ENCODE measurements around the gene COX4I2.

The COX4I2 gene

DNA sequence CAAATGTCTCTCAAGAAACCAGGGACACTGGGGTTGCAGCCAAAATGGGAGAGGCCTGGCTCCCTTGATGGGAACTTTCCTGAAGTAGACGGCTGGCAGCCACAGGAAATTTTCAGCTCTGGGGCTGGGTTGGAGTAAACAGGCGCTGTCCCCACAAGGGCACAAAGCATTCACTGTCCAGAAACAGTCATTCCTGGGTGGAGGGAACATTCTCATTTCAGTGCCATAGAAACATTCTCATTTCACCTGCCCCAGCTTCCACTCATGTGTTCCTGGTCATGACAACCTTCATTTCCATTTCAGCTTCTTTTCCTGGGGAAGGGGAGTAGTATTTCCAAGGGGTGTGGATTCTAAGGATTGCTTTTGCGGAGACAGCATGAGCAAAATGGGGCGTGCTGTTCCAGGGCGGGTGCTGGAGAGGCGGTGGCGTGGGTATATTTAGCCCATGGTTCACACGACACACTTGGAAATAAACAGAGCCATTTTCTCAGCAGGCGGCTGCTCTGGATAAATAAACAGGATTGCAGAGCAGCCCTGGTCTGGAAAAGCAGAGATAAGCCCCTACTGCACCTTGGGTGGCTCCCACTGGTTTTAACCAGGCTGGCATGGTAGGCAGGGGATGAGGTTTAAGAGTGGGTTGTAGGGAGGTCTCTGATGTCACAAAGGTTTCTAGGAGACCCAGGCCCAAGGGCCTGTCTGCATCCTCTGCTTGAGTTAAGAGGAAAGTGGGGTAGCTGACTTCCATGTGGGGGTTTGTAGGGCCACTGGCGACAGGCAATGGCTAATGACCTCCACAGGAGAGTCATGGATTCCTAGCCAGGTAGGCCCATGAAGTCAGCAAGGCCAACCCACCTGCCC is 32.9 kb downstream of the COX4I2 start:
- Histone ChIP-seq H3K4me3 (no peak overlapping the region), H3K27ac (peak overlapping the region in 16 of 21 experiments; percentile 23 to 89 (median 72))

DNA sequence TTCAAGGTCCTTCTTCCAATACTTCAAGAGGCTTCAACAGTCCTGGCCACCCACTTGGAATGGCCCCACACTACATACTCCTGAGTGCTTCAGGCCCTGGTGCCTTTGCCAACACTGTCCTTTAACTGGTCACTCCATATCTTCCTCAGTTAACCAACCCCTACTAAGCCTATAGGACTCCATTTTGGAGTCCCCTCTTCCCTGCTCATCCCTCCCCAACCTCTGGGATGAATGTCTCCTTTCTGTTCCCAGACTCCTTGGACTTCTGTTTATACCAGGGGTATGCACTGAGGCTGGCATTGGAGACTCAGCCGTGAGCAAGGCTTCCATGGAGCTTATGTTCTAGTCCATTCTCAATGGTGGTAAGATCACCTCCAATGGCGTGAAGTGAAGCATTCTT is 33.6 kb downstream of the COX4I2 start:
- Histone ChIP-seq H3K27ac (peak overlapping the region in 17 of 21 experiments; percentile 22 to 89 (median 70)), H3K4me3 (no peak overlapping the region)

DNA sequence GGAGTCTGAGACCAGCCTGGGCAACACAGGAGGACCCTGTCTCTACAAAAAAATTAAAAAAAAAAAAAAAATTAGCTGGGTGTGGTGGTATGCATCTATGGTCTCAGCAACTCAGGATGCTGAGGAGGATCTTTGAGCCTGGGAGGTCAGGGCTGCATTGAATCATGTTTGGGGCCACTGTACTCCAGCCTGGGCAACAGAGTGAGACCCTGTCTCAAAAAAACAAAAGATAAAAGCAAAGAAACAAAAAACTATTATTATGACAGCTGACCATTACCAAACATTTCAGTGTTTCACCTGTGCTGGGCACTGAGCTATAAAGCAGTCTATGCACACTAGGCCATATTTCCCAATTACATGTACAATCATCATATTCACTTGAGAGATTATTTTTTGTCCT is 35.7 kb downstream of the COX4I2 start:
- peak overlapping the region in 15 of 21 experiments; percentile 41 to 92 (median 78) for H3K27ac ChIP-seq
- H3K4me3 ChIP-seq: no peak overlapping the region

DNA sequence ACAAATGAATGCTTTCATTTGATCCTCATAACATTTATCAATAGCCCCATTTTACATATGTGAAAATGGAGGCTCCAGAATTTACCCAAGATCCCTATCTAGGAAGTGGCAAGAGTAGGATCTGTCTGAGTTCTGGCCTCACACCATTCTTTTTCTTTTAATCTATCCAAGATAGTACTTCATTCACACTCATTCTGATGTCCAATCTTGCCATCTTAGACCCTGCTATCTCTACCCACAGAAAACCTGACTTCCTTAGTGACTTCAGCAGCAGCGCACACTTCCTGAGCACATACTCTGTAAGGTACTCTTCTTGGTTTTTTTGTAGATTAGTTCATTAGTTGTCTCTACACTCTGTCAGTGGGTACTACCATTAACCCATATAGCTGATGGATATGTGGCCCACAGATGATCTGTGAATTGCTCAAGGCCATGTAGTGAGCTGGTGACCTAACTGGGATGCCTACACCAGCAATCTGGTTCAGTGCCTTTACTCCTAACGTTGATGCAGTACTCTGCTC is 36.3 kb downstream of the COX4I2 start:
- no peak overlapping the region for H3K4me3 ChIP-seq
- H3K27ac ChIP-seq: peak overlapping the region in 19 of 21 experiments; percentile 43 to 92 (median 78)

DNA sequence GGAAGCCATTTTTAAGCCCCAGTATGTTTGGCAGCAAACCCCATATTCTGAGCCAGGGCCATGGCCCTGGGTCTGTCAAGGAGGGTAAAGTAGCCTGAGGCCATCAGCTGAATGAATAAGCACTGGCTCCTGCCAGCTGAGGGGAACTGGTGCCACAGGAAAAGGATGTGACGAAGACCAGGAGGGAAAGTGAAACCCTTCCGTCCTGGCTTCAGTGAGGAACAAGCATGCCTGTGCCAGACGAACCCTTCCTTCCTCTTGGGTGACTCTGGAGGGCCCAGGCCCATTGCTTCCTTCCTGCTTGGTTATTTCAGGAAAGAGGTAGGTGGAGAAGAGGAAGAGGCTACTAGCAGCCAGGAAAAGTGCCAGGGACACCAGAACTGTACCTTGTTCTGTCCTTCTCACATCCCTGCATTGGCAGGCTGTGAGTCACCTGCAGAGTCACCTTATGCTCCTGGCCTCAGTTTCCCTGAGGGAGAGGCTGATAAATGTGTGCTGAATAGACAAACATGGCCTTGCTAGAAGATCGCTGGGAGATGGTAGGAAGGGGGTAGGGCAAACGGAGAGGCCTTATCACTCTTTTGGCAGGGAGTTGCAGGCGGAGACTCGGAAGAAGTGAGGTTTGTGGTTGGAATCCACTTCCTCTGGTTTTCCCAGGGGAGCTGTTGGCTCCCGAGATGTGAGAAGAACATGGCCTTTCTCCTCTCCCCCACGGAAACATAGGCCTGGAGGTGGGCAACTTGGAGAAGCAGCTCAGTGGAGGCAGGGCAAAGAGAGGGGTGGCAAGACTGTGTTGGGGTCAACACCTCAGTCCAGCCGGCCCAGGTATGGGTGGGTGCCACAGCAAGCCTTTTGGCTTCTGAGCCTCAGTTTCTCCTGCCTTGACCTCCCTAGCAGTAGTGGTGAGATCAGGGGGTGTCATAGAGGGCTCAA is 37.4 kb downstream of the COX4I2 start:
- Histone ChIP-seq H3K4me3 (peak overlapping the region in 4 of 7 experiments; percentile 5 to 21 (median 16)), H3K27ac (peak overlapping the region; percentile 22 to 92 (median 77))

DNA sequence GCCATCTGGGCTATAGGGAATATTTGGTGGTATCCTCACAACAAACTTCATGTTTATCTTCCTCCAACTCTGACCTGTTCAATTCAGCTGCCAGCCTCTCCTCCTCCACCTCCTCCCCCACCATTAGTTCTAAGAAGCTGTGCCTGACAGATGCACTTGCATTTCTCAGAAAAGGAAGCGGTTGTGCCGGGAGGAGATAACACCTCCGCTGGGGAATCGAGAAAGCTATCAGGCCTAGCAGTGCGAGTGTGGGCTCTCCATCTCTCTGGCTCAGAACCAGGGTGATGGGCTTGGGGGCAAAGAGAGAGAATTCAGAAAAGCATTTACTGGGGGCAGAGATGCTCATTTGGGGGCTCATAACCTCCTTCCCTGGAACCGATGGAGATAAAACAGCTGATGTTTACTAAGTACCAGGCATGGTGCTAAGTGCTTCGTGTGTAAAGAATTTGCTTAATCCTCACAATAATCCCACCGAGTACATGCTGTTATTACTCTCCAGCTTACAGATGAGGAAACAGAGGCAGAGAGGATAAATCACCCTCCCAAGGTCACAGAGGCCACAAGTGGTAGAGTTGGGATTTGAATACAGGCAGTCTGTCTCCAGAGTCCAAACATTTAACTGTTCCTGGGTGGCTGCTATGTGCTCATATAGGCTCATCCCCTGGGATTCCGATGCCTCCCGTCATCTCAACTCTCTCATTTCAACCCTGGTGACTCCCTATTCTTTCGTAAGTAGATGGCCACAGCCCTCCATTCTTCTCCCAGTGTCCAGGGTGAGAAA is 38.3 kb downstream of the COX4I2 start:
- Histone ChIP-seq H3K27ac (peak overlapping the region; percentile 22 to 92 (median 77)), H3K4me3 (peak overlapping the region in 2 of 7 experiments; percentile 5 to 21)

DNA sequence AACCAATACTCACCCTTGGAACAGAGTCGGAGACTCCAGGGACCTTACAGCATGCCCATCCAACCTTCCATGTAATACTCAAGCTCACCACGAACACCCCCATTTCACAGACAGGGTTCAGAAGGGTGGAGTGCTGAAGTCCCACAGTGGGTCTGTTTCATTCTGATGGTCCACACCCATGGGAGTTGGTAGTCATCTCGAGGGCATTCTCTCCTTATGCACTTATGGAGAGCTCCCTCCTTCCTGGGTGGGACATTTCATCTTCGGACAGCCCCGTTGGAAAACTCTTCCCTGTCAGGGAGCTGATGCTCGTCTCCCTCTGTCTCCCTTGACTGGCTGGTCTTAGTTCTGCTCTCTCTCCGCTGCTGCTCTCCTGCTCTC is 38.9 kb downstream of the COX4I2 start:
- H3K4me3 ChIP-seq: no peak overlapping the region
- peak overlapping the region in 19 of 21 experiments; percentile 22 to 92 (median 77) for H3K27ac ChIP-seq

DNA sequence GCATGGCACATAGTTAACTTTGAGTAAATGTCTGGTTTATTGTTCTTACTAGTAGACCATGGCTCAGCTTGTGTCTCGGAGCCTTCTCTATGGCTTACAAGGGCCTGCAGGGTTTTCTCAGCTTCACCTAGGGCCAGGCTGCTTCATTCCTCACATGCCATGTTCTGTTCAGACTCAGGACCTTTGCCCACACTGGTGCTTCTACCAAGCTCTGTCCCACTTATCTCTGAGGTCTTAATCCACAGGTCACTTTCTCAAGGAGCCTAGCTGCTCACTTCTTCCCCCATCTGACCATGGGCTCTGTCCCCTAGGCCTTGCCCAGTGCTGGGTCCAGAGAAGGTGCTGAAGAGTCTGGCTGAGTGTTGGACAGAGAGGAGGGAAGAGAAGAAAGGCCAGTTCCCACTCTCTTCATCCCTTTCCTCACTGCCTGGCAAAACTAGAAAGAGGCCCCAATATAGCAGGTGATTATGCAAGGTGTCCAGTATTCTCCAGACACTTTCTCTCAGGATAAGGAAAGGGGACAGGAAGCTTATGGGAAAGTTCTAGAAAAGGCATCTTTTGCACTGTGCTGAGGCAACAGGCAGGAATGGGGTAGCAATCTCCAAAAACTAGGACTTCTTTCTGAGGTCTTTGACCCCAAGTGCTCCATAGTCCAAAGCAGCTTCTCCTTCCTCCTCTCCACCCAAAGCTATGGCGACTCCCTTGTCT is 40.0 kb downstream of the COX4I2 start:
- Histone ChIP-seq H3K4me3 (no peak overlapping the region), H3K27ac (peak overlapping the region in 14 of 21 experiments; percentile 4 to 89 (median 44))

DNA sequence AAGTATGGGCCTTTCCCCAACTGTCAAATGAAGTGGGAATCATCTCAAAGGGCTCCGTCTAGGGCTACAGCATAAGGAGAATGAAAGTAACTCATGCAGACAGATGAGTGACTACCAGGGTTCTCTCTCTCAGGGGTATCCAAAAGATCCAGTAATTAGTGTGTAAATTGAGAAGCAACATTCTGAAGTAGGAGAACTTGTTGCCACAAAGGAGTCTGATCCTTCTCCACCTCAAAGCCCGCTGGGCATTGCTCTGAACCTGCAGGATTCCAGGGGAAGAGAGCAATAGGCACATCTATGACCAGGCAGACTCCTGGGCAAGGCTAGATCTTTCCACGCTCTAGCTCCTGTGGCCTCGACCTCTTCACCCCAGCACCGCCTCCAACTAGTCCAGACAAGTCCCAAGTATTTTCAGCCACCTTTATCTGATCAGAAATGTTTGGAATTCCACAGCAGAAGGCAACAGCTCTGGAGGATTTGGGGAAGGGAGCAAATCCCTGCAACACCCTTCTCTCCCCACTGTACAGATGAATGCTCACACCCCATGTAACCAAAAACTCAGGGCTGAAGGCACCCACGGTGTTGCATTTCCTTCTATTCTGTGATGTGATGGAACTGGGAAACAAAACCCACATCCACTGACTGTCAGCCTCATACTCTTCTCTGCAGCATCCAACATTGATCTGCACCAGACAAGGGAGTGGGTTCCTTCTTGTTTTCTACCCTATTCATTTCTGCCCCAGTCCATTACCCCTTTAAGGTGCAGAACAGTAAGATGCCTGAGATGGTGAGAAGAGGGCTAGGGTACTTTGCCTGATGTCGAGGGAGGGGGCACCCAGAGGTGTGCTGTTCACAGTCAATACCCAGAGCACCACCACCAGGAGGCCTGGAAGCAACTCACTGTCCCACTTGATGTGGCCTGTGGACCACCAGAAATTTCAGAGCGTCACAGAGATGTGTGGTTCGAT is 41.0 kb downstream of the COX4I2 start:
- Histone ChIP-seq H3K27ac (peak overlapping the region in 11 of 21 experiments; percentile 10 to 89 (median 39)), H3K4me3 (no peak overlapping the region)

DNA sequence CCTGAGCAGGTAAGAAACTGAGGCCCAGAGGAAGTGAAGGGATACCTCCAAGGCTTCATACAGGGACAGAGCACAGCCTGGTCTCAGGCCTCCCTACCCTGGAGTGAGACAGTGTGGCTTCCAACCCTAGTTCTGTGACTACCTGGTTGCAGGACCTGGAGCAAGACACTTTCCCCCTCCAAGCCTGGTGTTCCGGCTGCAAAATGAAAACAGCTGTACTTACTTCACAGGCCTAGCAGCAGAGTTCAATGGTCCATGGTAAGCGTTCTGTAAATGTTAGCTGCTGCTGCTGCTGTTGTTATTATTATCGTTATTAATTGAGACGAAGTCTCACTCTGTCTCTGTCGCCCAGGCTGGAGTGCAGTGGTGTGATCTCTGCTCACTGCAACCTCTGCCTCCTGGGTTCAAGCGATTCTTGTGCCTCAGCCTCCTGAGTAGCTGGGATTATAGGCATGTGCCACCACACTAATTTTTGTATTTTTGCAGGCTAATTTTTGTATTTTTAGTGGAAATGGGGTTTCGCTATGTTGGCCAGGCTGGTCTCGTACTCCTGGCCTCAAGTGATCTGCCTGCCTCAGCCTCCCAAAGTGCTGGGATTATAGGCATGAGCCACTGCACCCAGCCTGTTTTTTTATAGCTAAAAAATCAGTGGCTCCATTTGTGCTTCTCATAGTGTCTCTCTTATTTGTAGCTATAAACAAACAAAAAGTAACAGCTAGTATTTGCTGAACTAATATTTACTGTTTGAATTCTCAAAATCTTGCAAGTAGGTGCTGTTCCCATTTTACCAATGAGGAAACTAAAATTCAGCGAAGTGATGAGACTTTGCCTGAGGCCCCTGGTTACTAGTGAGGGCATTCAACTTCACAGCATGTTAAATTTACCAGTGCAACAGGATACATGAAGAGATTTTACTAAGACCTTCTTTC is 41.9 kb downstream of the COX4I2 start:
- Histone ChIP-seq H3K4me3 (no peak overlapping the region), H3K27ac (peak overlapping the region in 10 of 21 experiments; percentile 3 to 89 (median 56))

DNA sequence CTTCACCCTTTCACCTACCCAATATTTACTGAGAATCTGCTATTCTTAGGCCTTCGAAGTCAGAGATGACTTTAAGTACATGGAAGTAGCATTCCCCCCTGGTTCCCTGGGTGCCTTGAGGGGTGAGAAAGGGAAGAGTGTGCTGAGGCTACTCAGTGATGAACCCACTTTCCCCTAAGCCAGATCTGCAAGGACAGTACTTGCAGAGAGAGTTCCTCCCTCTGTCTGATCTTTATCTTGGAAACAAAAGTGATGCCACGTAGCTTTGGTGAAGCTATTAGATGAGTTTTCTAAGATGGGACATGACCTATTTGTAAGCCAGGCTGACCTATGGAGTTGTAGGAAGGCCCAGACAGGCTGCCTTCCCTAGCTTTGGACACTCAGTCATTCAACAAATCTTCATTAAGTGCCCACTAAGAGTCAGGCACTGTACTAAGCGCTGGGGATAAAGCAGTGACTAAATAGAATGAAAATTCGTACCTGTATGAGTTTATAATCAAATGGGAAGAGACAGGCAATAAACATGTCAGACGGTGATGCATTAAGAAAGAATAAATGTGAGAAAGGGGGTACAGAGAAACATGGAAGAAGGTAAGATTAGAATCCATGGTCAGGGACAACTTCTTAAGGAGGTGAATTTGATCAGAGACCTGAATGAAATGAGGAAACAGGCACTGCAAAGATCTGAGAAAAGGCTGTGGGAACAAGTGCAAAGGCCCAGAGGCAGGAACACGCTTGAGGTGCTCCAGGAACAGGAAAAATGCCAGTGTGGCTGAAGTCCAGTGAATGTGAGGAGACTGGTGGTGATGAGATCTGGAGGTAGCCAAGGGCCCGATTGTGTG is 42.8 kb downstream of the COX4I2 start:
- peak overlapping the region in 8 of 21 experiments; percentile 3 to 63 (median 34) for H3K27ac ChIP-seq
- no peak overlapping the region for H3K4me3 ChIP-seq

DNA sequence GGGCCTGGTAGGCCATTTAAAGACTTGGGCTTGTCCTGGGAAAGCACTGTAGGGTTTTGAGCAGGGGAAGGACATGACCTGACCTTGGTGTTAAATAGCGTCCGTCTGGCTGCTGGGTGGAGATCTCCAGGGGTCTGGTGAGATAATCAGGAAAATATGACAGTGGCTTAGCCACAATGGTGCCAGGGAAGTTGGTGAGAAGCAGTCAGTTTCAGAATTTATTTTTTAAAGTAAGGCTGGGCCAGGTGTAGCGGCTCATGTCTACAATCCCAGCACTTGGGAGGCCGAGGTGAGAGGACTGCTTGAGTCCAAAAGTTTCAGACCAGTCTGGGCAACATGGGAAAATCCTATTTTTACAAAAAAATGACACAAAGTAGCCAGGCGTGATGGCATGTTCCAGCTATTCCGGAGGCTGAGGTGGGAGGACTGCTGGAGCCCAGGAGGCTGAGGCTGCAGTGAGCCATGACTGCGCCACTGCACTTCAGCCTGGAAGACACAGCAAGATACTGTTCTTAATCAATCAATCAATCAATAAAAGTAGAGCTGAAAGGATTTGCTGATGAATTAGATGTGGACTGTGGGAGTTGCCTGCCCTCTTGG is 43.5 kb downstream of the COX4I2 start:
- no peak overlapping the region for H3K4me3 ChIP-seq
- H3K27ac ChIP-seq: peak overlapping the region in 7 of 21 experiments; percentile 9 to 63 (median 29)

DNA sequence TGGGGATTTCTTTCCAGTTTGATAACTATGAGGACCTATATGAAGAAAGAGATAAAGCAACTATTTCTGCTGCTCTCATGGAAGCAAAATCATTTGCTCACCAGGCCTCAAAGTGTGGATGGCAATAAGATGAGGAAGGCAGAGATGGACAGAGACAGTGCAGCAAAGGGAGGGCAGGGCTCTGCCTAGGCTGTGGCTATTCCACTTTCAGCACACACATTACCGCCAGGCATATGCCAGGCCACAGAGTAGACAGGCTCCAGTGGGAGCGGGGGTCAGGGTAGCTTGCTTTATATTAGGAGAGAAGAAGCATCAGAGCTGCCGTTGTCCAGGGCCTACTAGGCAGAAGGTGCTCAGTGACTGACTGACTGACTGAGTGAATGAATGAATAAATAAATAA is 44.1 kb downstream of the COX4I2 start:
- H3K27ac ChIP-seq: peak overlapping the region in 4 of 21 experiments; percentile 9 to 63 (median 42)
- no peak overlapping the region for H3K4me3 ChIP-seq

DNA sequence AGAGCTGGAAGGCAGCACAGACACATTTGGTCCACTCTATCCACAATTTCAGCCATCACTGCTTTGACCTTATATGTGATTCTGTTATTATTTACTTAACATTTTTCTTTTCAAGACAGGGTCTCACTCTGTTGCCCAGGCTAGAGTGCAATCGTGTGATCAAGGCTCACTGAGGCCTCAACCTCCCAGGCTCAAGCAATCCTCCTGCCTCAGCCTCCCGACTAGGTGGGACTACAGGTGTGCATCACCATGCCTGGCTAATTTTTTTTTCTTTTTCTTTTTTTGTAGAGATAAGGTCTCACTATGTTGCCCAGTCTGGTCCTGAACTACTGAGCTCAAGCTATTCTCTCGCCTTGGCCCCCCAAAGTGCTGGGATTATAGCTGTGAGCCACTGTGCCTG is 44.6 kb downstream of the COX4I2 start:
- Histone ChIP-seq H3K4me3 (no peak overlapping the region), H3K27ac (no peak overlapping the region)

DNA sequence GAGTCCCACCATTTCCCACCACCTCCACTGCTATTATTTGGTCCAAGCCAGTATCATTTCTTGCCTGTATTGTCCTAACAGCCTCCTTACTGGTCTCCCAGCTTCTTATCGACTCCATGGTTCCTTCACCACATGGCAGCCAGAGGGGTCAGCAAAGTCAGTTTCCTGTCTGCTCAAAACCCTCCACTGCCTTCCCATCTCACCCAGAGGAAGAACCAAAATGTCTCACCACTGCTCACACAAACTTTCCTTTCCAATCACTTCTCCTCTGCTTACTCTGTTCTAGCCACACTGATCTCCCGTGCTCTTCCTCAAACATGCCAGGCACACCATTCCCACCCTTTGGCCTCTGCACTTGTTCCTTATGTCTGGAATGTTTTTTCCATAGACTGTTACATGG is 45.2 kb downstream of the COX4I2 start:
- Histone ChIP-seq H3K27ac (peak overlapping the region in 4 of 21 experiments; percentile 21 to 30 (median 29)), H3K4me3 (no peak overlapping the region)

Measured in skin epidermis (tissue), 12 donors.